Endodermal cell (in vitro differentiated cells): ENCODE results near the gene PDE4D. TPM values are rescaled to one million over a fixed set of nuclear protein-coding genes. Genes with fewer than 3 reads are reported as not detected.

Source experiments
- DNase-seq: peaks from one replicate; pipeline ENCODE4 v3.0.0-alpha.2; 2017
- H3K27ac ChIP-seq: 2 replicates; pipeline ENCODE4 v1.5.1; 2013; ENCODE audit warnings: mild to moderate bottlenecking, low read depth, low read length, moderate library complexity
- H3K27me3 ChIP-seq: 2 replicates; pipeline ENCODE4 v1.6.1; 2013; ENCODE audit warnings: mild to moderate bottlenecking, low read length, moderate library complexity; ENCODE audit not compliant: insufficient read depth, control insufficient read depth, poor library complexity, severe bottlenecking
- H3K36me3 ChIP-seq: 2 replicates; pipeline ENCODE4 v1.7.0; 2013; ENCODE audit warnings: mild to moderate bottlenecking, low read length, moderate library complexity; ENCODE audit not compliant: control insufficient read depth, insufficient read depth
- H3K4me1 ChIP-seq: one replicate; pipeline ENCODE4 v1.7.0; 2013; ENCODE audit warnings: low read length; ENCODE audit not compliant: control insufficient read depth, insufficient read depth
- H3K4me3 ChIP-seq: 2 replicates; pipeline ENCODE4 v1.5.1; 2013; ENCODE audit warnings: mild to moderate bottlenecking, low read length, moderate library complexity
- H3K9ac ChIP-seq: 2 replicates; pipeline ENCODE4 v1.6.1; 2013; ENCODE audit warnings: mild to moderate bottlenecking, low read length, moderate library complexity; ENCODE audit not compliant: poor library complexity, severe bottlenecking; ENCODE audit errors: extremely low read depth
- H3K9me3 ChIP-seq: 2 replicates; pipeline ENCODE4 v1.6.1; 2013; ENCODE audit warnings: mild to moderate bottlenecking, low read length, moderate library complexity; ENCODE audit not compliant: control insufficient read depth
- H3K27ac Mint-ChIP-seq: 2 replicates; pipeline ENCODE4 v1.8.0; 2020; ENCODE audit warnings: mixed read lengths
- H3K27me3 Mint-ChIP-seq: 2 replicates; pipeline ENCODE4 v1.8.0; 2021; ENCODE audit warnings: mild to moderate bottlenecking, mixed read lengths; ENCODE audit not compliant: insufficient read depth
- H3K36me3 Mint-ChIP-seq: 2 replicates; pipeline ENCODE4 v1.8.0; 2020; ENCODE audit warnings: low read depth, mixed read lengths
- H3K4me1 Mint-ChIP-seq: 2 replicates; pipeline ENCODE4 v1.8.0; 2020; ENCODE audit warnings: mixed read lengths
- H3K4me3 Mint-ChIP-seq: 2 replicates; pipeline ENCODE4 v1.8.0; 2020; ENCODE audit warnings: mild to moderate bottlenecking, moderate library complexity, mixed read lengths
- H3K9me3 Mint-ChIP-seq: 2 replicates; pipeline ENCODE4 v1.8.0; 2020; ENCODE audit warnings: mild to moderate bottlenecking, mixed read lengths
- CTCF ChIP-seq: fragments of 200-600 bp; sonication (generic); conservative IDR thresholded peaks from 2 replicates; pipeline ENCODE4 v1.5.0; 2021; ENCODE audit warnings: antibody characterized with exemption, mild to moderate bottlenecking
- WGBS, 2 experiments: methylation state at CpG; one replicate each; pipeline versions ENCODE4 v1.1.5 to v1.1.7; 2013; ENCODE audit warnings: missing lambda C conversion rate in 2 of 2, mixed read lengths in 1 of 2; ENCODE audit not compliant: insufficient coverage in 1 of 2, insufficient read length in 1 of 2; 5-methylcytosine and 5-hydroxymethylcytosine counted together
- total RNA-seq, 2 donors: library from RNA; stranded (reverse); fragmentation: NEBNext Ultra II Directional in 1 of 2; extraction: Animal tissue kit (Norgen Biotek cat#: 25700) in 1 of 2; gene quantifications; 2 replicates in 1 of 2; 3 replicates in 1 of 2; pipeline ENCODE4 v1.2.1, GENCODE V29; 2021

The PDE4D gene
- total RNA-seq, 2 donors from 2014 or later: 9.2 to 11.4 TPM

- no peak overlapping the region for H3K4me3 ChIP-seq
- no peaks in the 10 kb centered on the region for H3K36me3 ChIP-seq
- H3K27ac Mint-ChIP-seq: no peak overlapping the region
- H3K9me3 ChIP-seq: no peaks in the 10 kb centered on the region
- WGBS, 2 experiments: 62 to 88% methylated on average over 2 of the region's 2 CpGs
- no peak overlapping the region for H3K4me3 Mint-ChIP-seq
- H3K4me1 Mint-ChIP-seq: peaks cover 51% of the 10 kb centered on the region
- H3K27ac ChIP-seq: no peak overlapping the region
- peaks cover 3% of the 10 kb centered on the region for H3K27me3 Mint-ChIP-seq
- H3K9me3 Mint-ChIP-seq: no peaks in the 10 kb centered on the region
- no peak for DNase-seq
- H3K27me3 ChIP-seq: no peaks in the 10 kb centered on the region
- TF ChIP-seq CTCF: no peak
- peaks cover 22% of the 10 kb centered on the region for H3K4me1 ChIP-seq
- no peak overlapping the region for H3K9ac ChIP-seq
- no peaks in the 10 kb centered on the region for H3K36me3 Mint-ChIP-seq
These were observed 333.0 kb downstream of the PDE4D start for GRCh38 chr5:59560553-59560952.

GRCh38 chr5:59559847-59560246, 333.7 kb downstream of the PDE4D start:
- Histone ChIP-seq H3K4me3 (no peak overlapping the region), H3K4me1 (peaks cover 22% of the 10 kb centered on the region), H3K27me3 (no peaks in the 10 kb centered on the region), H3K36me3 (no peaks in the 10 kb centered on the region), H3K27ac (no peak overlapping the region), H3K9ac (no peak overlapping the region), H3K9me3 (no peaks in the 10 kb centered on the region)
- TF ChIP-seq CTCF: no peak
- Mint-ChIP-seq H3K9me3 (no peaks in the 10 kb centered on the region), H3K27ac (no peak overlapping the region), H3K4me3 (no peak overlapping the region), H3K27me3 (peaks cover 2% of the 10 kb centered on the region), H3K36me3 (no peaks in the 10 kb centered on the region), H3K4me1 (peaks cover 50% of the 10 kb centered on the region)
- WGBS, 2 experiments: 75 to 86% methylated on average over 1 to 4 of the region's 4 CpGs
- no peak for DNase-seq

- DNase-seq: no peak
- H3K4me1 Mint-ChIP-seq: peaks cover 48% of the 10 kb centered on the region
- H3K36me3 ChIP-seq: no peaks in the 10 kb centered on the region
- H3K27ac ChIP-seq: no peak overlapping the region
- whole genome bisulfite sequencing, 2 experiments: 88 to 100% methylated on average over 2 to 3 of the region's 3 CpGs
- H3K27me3 Mint-ChIP-seq: no peaks in the 10 kb centered on the region
- no peaks in the 10 kb centered on the region for H3K36me3 Mint-ChIP-seq
- no peak overlapping the region for H3K9ac ChIP-seq
- TF ChIP-seq CTCF: no peak
- H3K4me3 ChIP-seq: no peak overlapping the region
- no peaks in the 10 kb centered on the region for H3K9me3 ChIP-seq
- H3K27me3 ChIP-seq: no peaks in the 10 kb centered on the region
- no peak overlapping the region for H3K4me3 Mint-ChIP-seq
- H3K9me3 Mint-ChIP-seq: no peaks in the 10 kb centered on the region
- H3K27ac Mint-ChIP-seq: no peak overlapping the region
- H3K4me1 ChIP-seq: peaks cover 22% of the 10 kb centered on the region
These were observed 334.2 kb downstream of the PDE4D start for GRCh38 chr5:59559323-59559722.
